ENCODE data around the gene B3GLCT. TPM values are rescaled to one million over a fixed set of nuclear protein-coding genes. Genes with fewer than 3 reads are reported as not detected.

The B3GLCT gene
- total and polyA plus RNA-seq, 2 of the 13 experiments (the other 11 are each of a cell fraction or from before 2014, with no cell fraction given), result 2.0 to 7.1 TPM

DNA sequence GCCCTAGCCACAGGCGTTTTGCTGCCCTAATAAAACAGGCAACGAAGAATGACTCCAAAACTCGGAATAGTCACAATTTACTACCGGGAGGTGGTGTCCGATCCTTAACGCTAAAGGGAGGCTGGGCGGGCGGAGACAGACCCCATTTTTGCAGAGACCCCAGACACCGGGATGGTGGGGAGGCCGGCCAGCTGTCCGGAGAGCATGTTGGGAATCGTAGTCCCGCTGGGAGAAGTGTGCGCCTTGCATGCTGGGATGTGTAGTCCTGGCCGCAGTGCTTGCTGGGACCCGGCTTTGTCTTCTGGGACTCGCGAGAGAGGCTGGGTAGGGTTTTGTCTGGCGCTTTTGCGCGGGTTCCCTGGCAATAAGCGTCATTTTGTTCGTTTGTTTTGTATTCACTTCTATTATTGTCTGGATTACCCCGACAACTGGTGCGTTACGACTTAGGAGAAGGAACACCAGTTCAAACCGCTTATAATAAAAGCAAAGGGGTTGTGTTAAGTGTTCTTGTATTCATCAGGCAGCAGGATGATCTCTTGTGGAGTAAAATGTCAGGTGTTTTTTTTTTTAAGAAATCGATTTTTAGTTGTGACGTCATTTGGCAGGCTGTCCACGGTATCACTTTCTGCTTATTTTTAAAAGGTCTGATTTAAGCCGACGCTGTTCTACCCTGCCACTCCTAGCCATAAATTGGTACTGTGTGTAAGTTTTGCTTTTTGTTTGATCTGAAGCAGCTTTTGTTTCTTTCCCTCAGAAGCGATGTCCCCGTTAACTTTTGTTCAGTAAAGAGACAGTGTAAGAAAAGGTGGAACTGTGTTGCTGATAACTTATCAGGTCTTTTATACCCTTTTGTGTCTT lies 37.4 kb upstream of the B3GLCT start (continued):
- TF ChIP-seq EZH2 (conservative IDR thresholded peaks at IDR 0.05; ENCODE audit: low read depth, low read length), result no peak
- no peak for TF ChIP-seq ZNF10 (CRISPR knock-in tag; IDR thresholded peaks at IDR 0.05; ENCODE audit: borderline replicate concordance, low read depth)
- TF ChIP-seq, protein P1, sequence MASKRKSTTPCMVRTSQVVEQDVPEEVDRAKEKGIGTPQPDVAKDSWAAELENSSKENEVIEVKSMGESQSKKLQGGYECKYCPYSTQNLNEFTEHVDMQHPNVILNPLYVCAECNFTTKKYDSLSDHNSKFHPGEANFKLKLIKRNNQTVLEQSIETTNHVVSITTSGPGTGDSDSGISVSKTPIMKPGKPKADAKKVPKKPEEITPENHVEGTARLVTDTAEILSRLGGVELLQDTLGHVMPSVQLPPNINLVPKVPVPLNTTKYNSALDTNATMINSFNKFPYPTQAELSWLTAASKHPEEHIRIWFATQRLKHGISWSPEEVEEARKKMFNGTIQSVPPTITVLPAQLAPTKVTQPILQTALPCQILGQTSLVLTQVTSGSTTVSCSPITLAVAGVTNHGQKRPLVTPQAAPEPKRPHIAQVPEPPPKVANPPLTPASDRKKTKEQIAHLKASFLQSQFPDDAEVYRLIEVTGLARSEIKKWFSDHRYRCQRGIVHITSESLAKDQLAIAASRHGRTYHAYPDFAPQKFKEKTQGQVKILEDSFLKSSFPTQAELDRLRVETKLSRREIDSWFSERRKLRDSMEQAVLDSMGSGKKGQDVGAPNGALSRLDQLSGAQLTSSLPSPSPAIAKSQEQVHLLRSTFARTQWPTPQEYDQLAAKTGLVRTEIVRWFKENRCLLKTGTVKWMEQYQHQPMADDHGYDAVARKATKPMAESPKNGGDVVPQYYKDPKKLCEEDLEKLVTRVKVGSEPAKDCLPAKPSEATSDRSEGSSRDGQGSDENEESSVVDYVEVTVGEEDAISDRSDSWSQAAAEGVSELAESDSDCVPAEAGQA (IDR thresholded peaks at IDR 0.05; ENCODE audit: low read depth), result peak; percentile 79
- TF ChIP-seq, protein P1 (CRISPR knock-in tag; IDR thresholded peaks at IDR 0.05; ENCODE audit: borderline replicate concordance), result no peak; the same call in 1 of the 2 replicates
- no peak for TF ChIP-seq ZNF280B (CRISPR knock-in tag; IDR thresholded peaks at IDR 0.05; ENCODE audit: borderline replicate concordance)
- TF ChIP-seq ZNF441 (CRISPR knock-in tag; IDR thresholded peaks at IDR 0.05; ENCODE audit: borderline replicate concordance), result no peak
- TF ChIP-seq, protein P2, sequence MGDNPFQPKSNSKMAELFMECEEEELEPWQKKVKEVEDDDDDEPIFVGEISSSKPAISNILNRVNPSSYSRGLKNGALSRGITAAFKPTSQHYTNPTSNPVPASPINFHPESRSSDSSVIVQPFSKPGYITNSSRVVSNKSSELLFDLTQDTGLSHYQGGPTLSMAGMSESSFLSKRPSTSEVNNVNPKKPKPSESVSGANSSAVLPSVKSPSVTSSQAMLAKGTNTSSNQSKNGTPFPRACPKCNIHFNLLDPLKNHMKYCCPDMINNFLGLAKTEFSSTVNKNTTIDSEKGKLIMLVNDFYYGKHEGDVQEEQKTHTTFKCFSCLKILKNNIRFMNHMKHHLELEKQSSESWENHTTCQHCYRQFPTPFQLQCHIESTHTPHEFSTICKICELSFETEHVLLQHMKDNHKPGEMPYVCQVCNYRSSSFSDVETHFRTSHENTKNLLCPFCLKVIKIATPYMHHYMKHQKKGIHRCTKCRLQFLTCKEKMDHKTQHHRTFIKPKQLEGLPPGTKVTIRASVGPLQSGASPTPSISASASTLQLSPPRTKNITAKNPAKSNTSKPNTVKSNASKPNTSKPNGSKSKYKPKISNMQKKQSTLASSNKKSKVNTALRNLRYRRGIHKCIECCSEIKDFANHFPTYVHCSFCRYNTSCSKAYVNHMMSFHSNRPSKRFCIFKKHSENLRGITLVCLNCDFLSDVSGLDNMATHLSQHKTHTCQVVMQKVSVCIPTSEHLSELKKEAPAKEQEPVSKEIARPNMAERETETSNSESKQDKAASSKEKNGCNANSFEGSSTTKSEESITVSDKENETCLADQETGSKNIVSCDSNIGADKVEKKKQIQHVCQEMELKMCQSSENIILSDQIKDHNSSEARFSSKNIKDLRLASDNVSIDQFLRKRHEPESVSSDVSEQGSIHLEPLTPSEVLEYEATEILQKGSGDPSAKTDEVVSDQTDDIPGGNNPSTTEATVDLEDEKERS (CRISPR knock-in tag; IDR thresholded peaks at IDR 0.05), result no peak
- no peak for TF ChIP-seq FOXP1 (IDR thresholded peaks at IDR 0.05)
- TF ChIP-seq FOXP1 (CRISPR knock-in tag; IDR thresholded peaks at IDR 0.05), result no peak
- TF ChIP-seq EEA1 (CRISPR knock-in tag; IDR thresholded peaks at IDR 0.05; ENCODE audit: borderline replicate concordance), result no peak
- peak; percentile 94 for TF ChIP-seq ZBTB21 (CRISPR knock-in tag; IDR thresholded peaks at IDR 0.05)
- TF ChIP-seq STAT5B (CRISPR knock-in tag; IDR thresholded peaks at IDR 0.05), result no peak
- peak; percentile 66 for TF ChIP-seq ZNF687 (CRISPR knock-in tag; IDR thresholded peaks at IDR 0.05)
